ENCODE results near the gene ZNHIT2. TPM values are rescaled to one million over a fixed set of nuclear protein-coding genes. Genes with fewer than 3 reads are reported as not detected.

The ZNHIT2 gene
- total and polyA plus RNA-seq, 11 donors = 5.5 to 15.5 (median 8.0) TPM

DNA sequence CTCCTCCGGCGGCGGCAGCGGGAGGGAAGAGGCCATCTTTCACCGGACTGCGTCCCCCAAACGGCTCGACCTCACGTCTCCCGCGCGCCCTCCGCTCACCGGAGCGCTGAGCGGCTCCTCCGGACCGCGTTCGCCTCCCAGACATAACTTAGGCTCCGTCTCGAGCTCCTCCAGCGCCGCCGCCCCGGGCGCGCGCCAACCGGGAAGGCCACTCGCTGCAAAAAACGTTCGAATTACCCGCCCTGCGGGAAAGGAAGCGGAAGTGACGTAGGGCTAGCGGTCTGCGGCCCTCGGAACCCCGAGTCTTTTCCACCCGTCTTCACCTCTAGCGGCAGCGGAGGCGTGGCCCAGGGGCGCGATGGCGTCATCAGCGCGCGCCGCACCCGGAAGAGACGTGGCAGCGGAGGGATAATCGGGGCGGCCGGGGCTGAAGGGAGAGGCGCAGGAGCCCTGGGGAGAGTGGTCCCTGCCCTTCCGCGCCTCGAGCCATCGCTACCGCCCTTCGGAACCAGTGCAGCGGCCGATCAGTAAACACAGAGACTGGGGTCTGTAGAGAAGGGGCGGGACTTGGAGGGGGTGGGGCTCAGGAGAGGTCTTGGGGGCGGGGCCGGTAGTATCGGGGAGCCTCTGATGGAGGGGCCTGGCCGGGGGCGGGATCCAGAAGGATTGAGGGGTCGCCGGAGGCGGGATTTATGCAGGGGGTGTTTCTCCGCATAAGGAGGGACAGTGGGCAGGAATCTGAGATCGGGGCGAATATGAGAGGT is 33.5 kb downstream of the ZNHIT2 start, which contains the start of the genes CDCA5 and ZFPL1:
Gene CDCA5, minus strand, starts transcription at position 207 of the 764 bp plus-strand sequence. Its CDS starts 62 bp downstream, at position 145.
Gene ZFPL1, plus strand, starts transcription at position 389 of the 764 bp plus-strand sequence. CDS start 477 bp downstream, outside the sequence.
- ATAC-seq (peak; percentile 90 to 98 (median 97)), DNase-seq (peak; percentile 95 to 96 (median 95))
- TF ChIP-seq, protein P1, sequence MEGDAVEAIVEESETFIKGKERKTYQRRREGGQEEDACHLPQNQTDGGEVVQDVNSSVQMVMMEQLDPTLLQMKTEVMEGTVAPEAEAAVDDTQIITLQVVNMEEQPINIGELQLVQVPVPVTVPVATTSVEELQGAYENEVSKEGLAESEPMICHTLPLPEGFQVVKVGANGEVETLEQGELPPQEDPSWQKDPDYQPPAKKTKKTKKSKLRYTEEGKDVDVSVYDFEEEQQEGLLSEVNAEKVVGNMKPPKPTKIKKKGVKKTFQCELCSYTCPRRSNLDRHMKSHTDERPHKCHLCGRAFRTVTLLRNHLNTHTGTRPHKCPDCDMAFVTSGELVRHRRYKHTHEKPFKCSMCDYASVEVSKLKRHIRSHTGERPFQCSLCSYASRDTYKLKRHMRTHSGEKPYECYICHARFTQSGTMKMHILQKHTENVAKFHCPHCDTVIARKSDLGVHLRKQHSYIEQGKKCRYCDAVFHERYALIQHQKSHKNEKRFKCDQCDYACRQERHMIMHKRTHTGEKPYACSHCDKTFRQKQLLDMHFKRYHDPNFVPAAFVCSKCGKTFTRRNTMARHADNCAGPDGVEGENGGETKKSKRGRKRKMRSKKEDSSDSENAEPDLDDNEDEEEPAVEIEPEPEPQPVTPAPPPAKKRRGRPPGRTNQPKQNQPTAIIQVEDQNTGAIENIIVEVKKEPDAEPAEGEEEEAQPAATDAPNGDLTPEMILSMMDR (IDR thresholded peaks at IDR 0.05) = no peak
- TF ChIP-seq POLR2A (IDR thresholded peaks at IDR 0.05) = peak in 1 of 2 donors; percentile 58
- Histone ChIP-seq H3K9me3 (no peaks in the 10 kb centered on the region), H3K27me3 (no peaks in the 10 kb centered on the region), H3K4me1 (peaks cover 4 to 27% (median 16%) of the 10 kb centered on the region in 12 donors), H3K27ac (peak within 1 kb of the TSS; percentile 45 to 95 (median 90)), H3K36me3 (peaks cover 0 to 40% (median 37%) of the 10 kb centered on the region in 9 donors), H3K4me3 (peak within 1 kb of the TSS; percentile 44 to 93 (median 79))
- 0 to 1% (median 1%) methylated on average over 60 to 79 of the region's 79 CpGs for WGBS, 4 donors
- intact Hi-C loops (cut with DNase I) = loop anchor here in 7 of 10 donors (1.0 to 10.0 kb wide), 8 partner anchors 12 to 72 kb away; partner anchors contain the start of genes SAC3D1 (in 5 of the 7), ARL2 (in 4 of the 7), VPS51 (in 2 of the 7) and FAU (in 1 of the 7)

DNA sequence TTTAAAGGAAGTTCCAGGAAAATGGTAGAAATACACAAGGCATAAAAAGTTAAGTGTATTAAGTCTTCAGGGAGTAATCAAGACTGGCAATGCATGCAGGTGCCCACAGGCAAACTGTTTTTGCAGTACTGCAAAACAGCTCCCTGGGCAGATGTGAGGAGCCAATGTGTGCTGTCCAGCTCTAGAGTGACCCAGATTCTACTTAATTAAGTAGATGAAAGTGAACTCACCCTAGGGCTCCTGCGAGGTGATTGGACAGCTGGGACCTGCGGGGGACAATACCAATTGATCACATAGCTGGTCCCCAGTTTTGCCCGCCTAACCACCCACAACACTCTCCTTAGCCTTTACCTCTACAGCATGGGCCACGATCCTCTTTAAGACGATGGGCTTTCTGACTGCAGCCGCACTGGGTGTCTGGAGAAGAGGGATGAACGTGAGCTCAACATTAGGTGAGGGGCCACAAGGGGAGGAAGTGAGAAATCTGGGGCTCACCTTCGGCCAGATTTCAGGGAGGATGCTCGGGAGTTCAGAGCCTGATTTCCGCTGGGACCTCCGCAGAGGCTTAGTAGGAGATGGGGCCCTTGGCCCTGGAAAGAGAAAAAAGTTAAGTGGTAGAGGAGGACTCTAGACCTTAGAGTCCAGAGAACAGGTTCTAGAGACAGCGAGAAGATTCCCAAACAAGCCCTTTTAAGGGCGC is 34.2 kb downstream of the ZNHIT2 start:
- H3K27ac ChIP-seq = peak overlapping the region in 9 of 12 donors; percentile 87 to 95 (median 91)
- peaks cover 4 to 27% (median 16%) of the 10 kb centered on the region in 12 donors for H3K4me1 ChIP-seq
- H3K36me3 ChIP-seq = peaks cover 0 to 33% (median 29%) of the 10 kb centered on the region in 9 donors
- no peak for TF ChIP-seq POLR2A (IDR thresholded peaks at IDR 0.05)
- TF ChIP-seq, protein P1 (IDR thresholded peaks at IDR 0.05) = no peak
- ATAC-seq (no peak), DNase-seq (no peak)
- no peaks in the 10 kb centered on the region for H3K9me3 ChIP-seq
- intact Hi-C loops (cut with DNase I) = loop anchor here in 5 of 10 donors (5.0 to 10.0 kb wide), 4 partner anchors 41 to 71 kb away; partner anchors contain the start of genes ARL2 (in 4 of the 5), SAC3D1 (in 4 of the 5) and SNX15 (in 1 of the 5)
- WGBS, 4 donors = 5 to 9% (median 6%) methylated on average over 13 of the region's 13 CpGs
- peak overlapping the region; percentile 44 to 93 (median 79) for H3K4me3 ChIP-seq
- no peaks in the 10 kb centered on the region for H3K27me3 ChIP-seq

DNA sequence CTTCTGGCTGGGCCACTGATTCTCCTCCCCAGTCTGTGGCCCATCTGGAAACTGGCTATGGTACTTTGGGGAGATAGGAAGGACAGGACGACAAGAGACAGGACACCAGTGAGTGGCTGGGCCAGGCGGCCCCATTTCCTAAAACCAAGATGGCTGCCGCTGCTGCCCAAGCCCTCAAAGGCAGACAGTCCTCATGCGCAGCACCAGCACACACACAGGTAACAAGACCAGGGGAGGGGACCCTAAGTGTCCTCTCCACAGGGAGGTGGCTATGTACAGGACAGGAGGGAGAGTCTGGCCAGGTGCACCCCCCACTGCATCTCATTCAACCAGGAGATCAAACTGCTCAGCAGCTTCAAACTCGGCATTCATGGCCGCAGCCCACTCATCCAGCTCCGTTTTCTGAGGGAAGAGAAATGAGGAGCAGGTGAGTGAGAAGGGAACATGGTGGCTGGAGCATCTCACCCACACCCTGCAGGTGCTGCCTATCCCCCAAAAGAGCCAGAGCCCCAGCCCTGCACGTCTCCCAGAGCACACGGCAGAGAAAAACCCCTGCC is 38.6 kb downstream of the ZNHIT2 start:
- Histone ChIP-seq H3K9me3 (no peaks in the 10 kb centered on the region), H3K4me1 (peaks cover 0 to 12% (median 5%) of the 10 kb centered on the region in 12 donors), H3K4me3 (no peak overlapping the region), H3K27me3 (no peaks in the 10 kb centered on the region), H3K36me3 (no peaks in the 10 kb centered on the region), H3K27ac (peak overlapping the region in 1 of 12 donors; percentile 22)
- 88 to 96% (median 91%) methylated on average over 9 of the region's 9 CpGs for WGBS, 4 donors
- intact Hi-C loops (cut with DNase I) = no loop called here
- DNase-seq (no peak), ATAC-seq (no peak)
- TF ChIP-seq, protein P1 (IDR thresholded peaks at IDR 0.05) = no peak
- no peak for TF ChIP-seq POLR2A (IDR thresholded peaks at IDR 0.05)

All from heart left ventricle (tissue), 16 donors.